Osteoblast (primary cell): Measurements from ENCODE around the gene SMIM33. TPM values are rescaled to one million over a fixed set of nuclear protein-coding genes. Genes with fewer than 3 reads are reported as not detected.
"Not testable (repeated sequence)": the region's sequence is repeated elsewhere in the genome, so short reads cannot be mapped to it uniquely, and the experiment has no call there.

Experiments used
- DNase-seq: peaks from one replicate; pipeline ENCODE4 v3.0.0; 2011; ENCODE audit warnings: low spot score, mixed read lengths; ENCODE audit not compliant: insufficient read length; ENCODE audit errors: missing footprints
- H2AFZ ChIP-seq: 2 replicates; pipeline ENCODE4 v1.6.0; 2011; ENCODE audit warnings: mild to moderate bottlenecking, low read length
- H3K27ac ChIP-seq: 2 replicates; pipeline ENCODE4 v1.5.1; 2011; ENCODE audit warnings: mild to moderate bottlenecking, low read depth, low read length, moderate library complexity
- H3K27me3 ChIP-seq: 2 replicates; pipeline ENCODE4 v1.6.0; 2012; ENCODE audit warnings: mild to moderate bottlenecking, control low read depth, inconsistent platforms, low read length, moderate library complexity; ENCODE audit not compliant: insufficient read depth
- H3K36me3 ChIP-seq: 2 replicates; pipeline ENCODE4 v1.5.1; 2011; ENCODE audit warnings: mild to moderate bottlenecking, low read length, control low read depth, moderate library complexity; ENCODE audit not compliant: insufficient read depth
- H3K4me1 ChIP-seq: 2 replicates; pipeline ENCODE4 v1.5.1; 2011; ENCODE audit warnings: mild to moderate bottlenecking, low read length, control low read depth, moderate library complexity; ENCODE audit not compliant: insufficient read depth
- H3K4me2 ChIP-seq: 2 replicates; pipeline ENCODE4 v1.6.0; 2011; ENCODE audit warnings: mild to moderate bottlenecking, low read length; ENCODE audit not compliant: insufficient read depth
- H3K4me3 ChIP-seq: fragments of 200-600 bp; sonication (generic); 3 replicates; pipeline ENCODE4 v1.5.1; 2012; ENCODE audit warnings: mild to moderate bottlenecking, low read length, inconsistent platforms; ENCODE audit not compliant: insufficient read depth
- H3K79me2 ChIP-seq: 2 replicates; pipeline ENCODE4 v1.6.0; 2012; ENCODE audit warnings: mild to moderate bottlenecking, low read length, control low read depth, inconsistent platforms; ENCODE audit not compliant: insufficient read depth
- H3K9me3 ChIP-seq: 2 replicates; pipeline ENCODE4 v1.5.1; 2011; ENCODE audit warnings: low read depth, low read length, control low read depth
- H4K20me1 ChIP-seq: 2 replicates; pipeline ENCODE4 v1.6.0; 2012; ENCODE audit warnings: mild to moderate bottlenecking, low read length, control low read depth; ENCODE audit not compliant: insufficient read depth
- total RNA-seq: library from RNA; depleted of rRNA; stranded (reverse); fragments of >200 nt; gene quantifications from 2 replicates; pipeline ENCODE4 v1.2.3, GENCODE V29; 2012
- TF ChIP-seq, protein P1 (sequence below): IDR thresholded peaks from 2 replicates; pipeline ENCODE4 v1.5.1; 2011; ENCODE audit warnings: mild to moderate bottlenecking, low read depth, low read length, moderate library complexity; ENCODE audit errors: extremely low read depth

Gene SMIM33
- total RNA-seq, 1 donor: not detected

DNA sequence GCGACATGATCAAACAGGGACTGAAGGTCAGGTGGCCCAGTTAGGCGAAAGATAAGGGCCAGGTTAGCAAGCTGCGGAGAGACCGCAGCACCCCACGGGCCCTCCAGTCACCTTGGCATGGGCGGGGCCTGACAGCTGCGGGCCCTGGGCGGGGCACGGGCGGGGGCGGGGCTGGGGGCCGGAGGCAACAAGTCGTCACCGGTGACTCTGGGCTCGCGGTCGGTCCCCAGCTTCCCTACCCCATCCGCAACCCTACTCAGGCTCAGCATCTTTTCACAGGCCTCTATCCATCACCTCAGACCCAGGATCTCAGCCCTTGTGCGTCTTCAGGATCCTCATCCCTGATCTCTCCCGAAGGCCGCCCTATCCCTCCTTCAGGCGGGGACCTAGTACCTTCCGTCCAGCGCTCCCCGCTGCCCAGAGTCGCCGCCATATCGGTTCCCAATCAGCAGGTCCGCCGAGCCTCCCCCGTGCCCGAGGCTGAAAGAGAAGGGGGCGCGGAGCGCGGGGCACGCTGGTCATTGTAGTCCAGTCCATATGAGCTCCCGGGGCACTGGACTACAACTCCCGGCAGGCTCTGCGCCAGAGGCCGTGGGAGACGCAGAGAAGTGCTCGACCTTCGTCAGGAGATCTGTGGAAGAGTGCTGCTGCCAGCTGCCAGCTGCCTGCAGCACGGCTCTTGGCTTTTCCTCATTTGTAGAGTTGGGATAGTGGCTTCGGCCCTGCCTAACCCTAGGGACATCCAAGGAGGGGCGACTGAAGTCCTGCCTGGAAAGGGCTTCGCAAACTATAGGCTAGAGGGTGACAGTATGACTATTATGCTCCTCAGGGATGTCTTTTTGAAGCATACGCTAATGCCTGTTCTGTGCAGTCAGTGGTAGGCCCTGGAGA is 31.5 kb upstream of the SMIM33 start, which contains the start of gene DNAJC18:
Gene DNAJC18, minus strand, starts transcription at position 513 of the 891 bp plus-strand sequence. Its CDS starts 80 bp downstream, at position 433.
- H3K27me3 ChIP-seq: no peaks in the 10 kb centered on the region
- peak within 1 kb of the TSS; percentile 89 for H3K4me3 ChIP-seq
- H2AFZ ChIP-seq: peak within 1 kb of the TSS; percentile 95
- H3K27ac ChIP-seq: peak within 1 kb of the TSS; percentile 81
- peak; percentile 97 for DNase-seq
- TF ChIP-seq, protein P1, sequence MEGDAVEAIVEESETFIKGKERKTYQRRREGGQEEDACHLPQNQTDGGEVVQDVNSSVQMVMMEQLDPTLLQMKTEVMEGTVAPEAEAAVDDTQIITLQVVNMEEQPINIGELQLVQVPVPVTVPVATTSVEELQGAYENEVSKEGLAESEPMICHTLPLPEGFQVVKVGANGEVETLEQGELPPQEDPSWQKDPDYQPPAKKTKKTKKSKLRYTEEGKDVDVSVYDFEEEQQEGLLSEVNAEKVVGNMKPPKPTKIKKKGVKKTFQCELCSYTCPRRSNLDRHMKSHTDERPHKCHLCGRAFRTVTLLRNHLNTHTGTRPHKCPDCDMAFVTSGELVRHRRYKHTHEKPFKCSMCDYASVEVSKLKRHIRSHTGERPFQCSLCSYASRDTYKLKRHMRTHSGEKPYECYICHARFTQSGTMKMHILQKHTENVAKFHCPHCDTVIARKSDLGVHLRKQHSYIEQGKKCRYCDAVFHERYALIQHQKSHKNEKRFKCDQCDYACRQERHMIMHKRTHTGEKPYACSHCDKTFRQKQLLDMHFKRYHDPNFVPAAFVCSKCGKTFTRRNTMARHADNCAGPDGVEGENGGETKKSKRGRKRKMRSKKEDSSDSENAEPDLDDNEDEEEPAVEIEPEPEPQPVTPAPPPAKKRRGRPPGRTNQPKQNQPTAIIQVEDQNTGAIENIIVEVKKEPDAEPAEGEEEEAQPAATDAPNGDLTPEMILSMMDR: no peak
- H3K9me3 ChIP-seq: no peaks in the 10 kb centered on the region
- H3K79me2 ChIP-seq: no peaks in the 10 kb centered on the region
- no peaks in the 10 kb centered on the region for H4K20me1 ChIP-seq
- no peaks in the 10 kb centered on the region for H3K36me3 ChIP-seq
- peaks cover 19% of the 10 kb centered on the region for H3K4me1 ChIP-seq
- H3K4me2 ChIP-seq: peak within 1 kb of the TSS; percentile 86

DNA sequence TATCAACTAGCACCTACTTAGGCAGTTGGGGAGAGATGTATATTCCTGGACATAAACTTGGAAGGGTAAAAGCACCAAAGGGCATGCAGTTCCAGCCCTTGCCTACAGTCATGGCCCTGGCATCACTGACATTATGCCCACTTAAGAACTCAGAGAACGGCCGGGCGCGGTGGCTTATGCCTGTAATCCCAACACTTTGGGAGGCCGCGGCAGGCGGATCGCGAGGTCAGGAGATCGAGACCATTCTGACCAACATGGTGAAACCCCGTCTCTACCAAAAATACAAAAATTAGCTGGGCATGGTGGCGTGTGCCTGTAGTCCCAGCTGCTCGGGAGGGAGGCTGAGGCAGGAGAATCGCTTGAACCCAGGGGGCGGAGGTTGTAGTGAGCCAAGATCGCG is 30.4 kb upstream of the SMIM33 start:
- H2AFZ ChIP-seq, H3K9me3 ChIP-seq, H3K27me3 ChIP-seq, H4K20me1 ChIP-seq, H3K27ac ChIP-seq, H3K79me2 ChIP-seq, H3K4me2 ChIP-seq, H3K36me3 ChIP-seq, H3K4me3 ChIP-seq: not testable (repeated sequence)
- peaks cover 29% of the 10 kb centered on the region for H3K4me1 ChIP-seq
- DNase-seq: peak; percentile 49

DNA sequence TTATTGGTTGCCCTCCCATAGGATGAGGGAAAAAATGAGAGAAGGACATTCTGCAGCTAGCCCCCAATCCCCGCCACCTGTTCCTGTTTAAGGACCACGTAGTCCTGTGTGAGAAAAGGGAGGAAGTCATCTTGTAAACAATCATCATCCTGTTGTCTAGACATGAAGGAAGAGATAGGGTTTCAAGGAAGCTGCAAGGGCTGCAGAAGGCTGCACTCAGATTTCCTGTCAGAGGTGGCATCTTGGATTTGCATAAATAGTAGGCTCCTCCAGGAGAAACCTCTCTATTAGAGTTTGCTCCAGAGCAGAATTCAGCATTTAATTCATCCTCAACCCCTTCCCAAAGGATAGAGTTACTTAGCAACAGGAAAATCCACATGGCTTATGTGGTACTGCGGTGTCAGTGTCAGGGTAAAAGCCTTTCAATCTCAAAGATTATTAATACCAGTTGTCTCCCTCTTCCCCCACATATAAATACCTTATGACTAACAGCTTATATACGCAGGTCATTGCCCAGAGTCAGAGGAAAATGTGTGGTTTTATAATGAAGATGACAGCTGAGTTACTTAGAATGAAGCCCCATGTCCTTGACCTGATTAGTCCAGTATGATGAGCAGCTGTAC is 26.9 kb upstream of the SMIM33 start:
- TF ChIP-seq, protein P1: no peak
- Histone ChIP-seq H3K27me3 (no peaks in the 10 kb centered on the region), H4K20me1 (no peaks in the 10 kb centered on the region), H3K4me1 (peaks cover 41% of the 10 kb centered on the region), H3K4me2 (peak overlapping the region; percentile 12), H3K36me3 (no peaks in the 10 kb centered on the region), H3K79me2 (no peaks in the 10 kb centered on the region), H3K9me3 (no peaks in the 10 kb centered on the region), H3K27ac (peak overlapping the region; percentile 24), H2AFZ (no peak overlapping the region), H3K4me3 (no peak overlapping the region)
- DNase-seq: peak; percentile 57

DNA sequence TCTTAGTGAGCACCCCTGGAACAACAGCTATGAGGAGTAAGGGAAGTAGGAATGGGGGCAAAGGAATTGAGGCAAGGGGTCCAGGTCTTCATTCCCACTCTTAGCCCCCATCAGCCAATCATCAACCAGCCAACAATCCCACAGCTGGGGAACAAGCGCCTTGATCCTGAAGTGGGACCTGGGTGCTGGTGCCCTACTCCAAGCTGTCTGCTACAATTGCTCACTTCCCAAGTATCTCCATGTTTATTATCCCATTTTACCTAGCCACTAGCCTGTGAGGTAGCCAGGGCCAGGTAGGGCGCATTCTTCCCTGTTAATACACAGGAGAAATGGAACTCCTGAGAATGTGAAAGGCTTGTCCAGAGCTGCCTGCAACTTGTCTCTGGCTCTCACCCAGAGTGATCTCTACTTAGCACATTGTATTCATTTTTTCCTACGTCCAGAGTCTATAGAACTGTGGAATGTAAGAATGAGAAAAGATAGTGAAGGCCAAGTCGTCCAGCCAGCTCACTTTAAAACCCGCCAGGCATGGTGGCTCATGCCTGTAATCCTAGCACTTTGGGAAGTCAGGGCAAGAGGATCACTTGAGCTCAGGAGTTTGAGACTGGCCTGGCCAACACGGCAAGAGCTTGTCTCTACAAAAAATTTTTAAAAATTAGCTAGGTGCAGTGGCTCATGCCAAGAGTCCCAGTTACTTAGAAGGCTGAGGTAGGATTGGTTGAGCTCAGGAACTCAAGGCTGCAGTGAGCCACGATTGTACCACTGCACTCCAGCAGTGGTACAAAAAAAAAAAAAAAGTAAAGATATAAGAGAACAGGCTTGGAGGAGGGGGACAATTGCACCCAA is 25.3 kb upstream of the SMIM33 start:
- Histone ChIP-seq H3K9me3 (no peaks in the 10 kb centered on the region), H3K27me3 (no peaks in the 10 kb centered on the region), H3K4me2 (no peak overlapping the region), H3K27ac (peak overlapping the region; percentile 31), H3K36me3 (no peaks in the 10 kb centered on the region), H3K4me1 (peaks cover 35% of the 10 kb centered on the region), H3K4me3 (no peak overlapping the region), H4K20me1 (no peaks in the 10 kb centered on the region), H2AFZ (no peak overlapping the region), H3K79me2 (no peaks in the 10 kb centered on the region)
- TF ChIP-seq, protein P1: no peak
- DNase-seq: peak; percentile 63
